Measurements from ENCODE around the gene PBX3. TPM values are rescaled to one million over a fixed set of nuclear protein-coding genes. Genes with fewer than 3 reads are reported as not detected.

PBX3 gene
- total and polyA plus RNA-seq, 2 donors (not counting 1 experiment from before 2014, with no cell fraction given) = 15.5 to 39.0 TPM

GRCh38 chr9:125885405-125886034 is 138.3 kb downstream of the PBX3 start:
- no peaks in the 10 kb centered on the region for H3K27me3 Mint-ChIP-seq
- WGBS (ENCODE audit: insufficient coverage) = 60% methylated on average over 1 of the region's 5 CpGs
- intact Hi-C loops (cut with micrococcal nuclease) = loop anchor here (5.0 kb wide), 2 partner anchors 63 to 138 kb away; partner anchors contain the start of gene PBX3

GRCh38 chr9:125886365-125886764 is 139.2 kb downstream of the PBX3 start:
- H3K4me1 Mint-ChIP-seq = peaks cover 25% of the 10 kb centered on the region
- no peak for ATAC-seq (ENCODE audit: low read depth)
- CTCF ChIA-PET = no interaction called here
- no peak for TF ChIP-seq EZH2 (IDR thresholded peaks at IDR 0.05; ENCODE audit: borderline replicate concordance, insufficient read depth, low read depth, low read length, poor library complexity, severe bottlenecking)
- TF ChIP-seq CTCF (IDR thresholded peaks at IDR 0.05) = no peak
- no peak overlapping the region for H2AFZ ChIP-seq (ENCODE audit: insufficient read depth, low read depth, low read length, poor library complexity, severe bottlenecking)
- H3K4me2 ChIP-seq (replicated peaks; ENCODE audit: low read depth, low read length, poor library complexity, severe bottlenecking) = no peak overlapping the region
- no peaks in the 10 kb centered on the region for H3K27me3 Mint-ChIP-seq
- H3K27ac ChIP-seq (ENCODE audit: low read length in 2 of 2) = no peak overlapping the region
- H3K27ac Mint-ChIP-seq = no peak overlapping the region
- H3K9ac ChIP-seq (ENCODE audit: low read length) = no peak overlapping the region
- intact Hi-C loops (cut with micrococcal nuclease) = loop anchor here (5.0 kb wide), 2 partner anchors 64 to 139 kb away; partner anchors contain the start of gene PBX3
- POLR2A ChIA-PET = no interaction called here
- no peaks in the 10 kb centered on the region for H3K9me3 ChIP-seq (ENCODE audit: control extremely low read depth in 1 of 3, control insufficient read depth in 2 of 3, insufficient read depth in 1 of 3, low read length in 2 of 3)
- H3K79me2 ChIP-seq (ENCODE audit: control insufficient read depth, insufficient read depth, low read length) = peaks cover 10% of the 10 kb centered on the region
- no CpG with 5 or more reads among the region's 3 CpGs for WGBS (ENCODE audit: insufficient coverage)
- H3K4me3 Mint-ChIP-seq = no peak overlapping the region
- peaks cover 0 to 13% (median 0%) of the 10 kb centered on the region in 4 experiments for H3K27me3 ChIP-seq (replicated peaks in 1 of 4; ENCODE audit: control extremely low read depth in 1 of 4, control insufficient read depth in 3 of 4, insufficient read depth in 4 of 4, low read length in 3 of 4)
- peaks cover 10 to 11% of the 10 kb centered on the region in 2 donors for H3K4me1 ChIP-seq (ENCODE audit: control insufficient read depth in 2 of 2, insufficient read depth in 2 of 2, low read length in 2 of 2)
- H3K4me3 ChIP-seq (ENCODE audit: control extremely low read depth in 1 of 5, extremely low read depth in 1 of 5, insufficient read depth in 1 of 5, low read depth in 2 of 5, low read length in 4 of 5) = no peak overlapping the region
- no peak for DNase-seq
- H3K9me3 Mint-ChIP-seq (ENCODE audit: insufficient read depth) = no peaks in the 10 kb centered on the region
- H4K20me1 ChIP-seq (ENCODE audit: control insufficient read depth, insufficient read depth, low read length, poor library complexity, severe bottlenecking) = peaks cover 13% of the 10 kb centered on the region
- no peaks in the 10 kb centered on the region for H3K36me3 ChIP-seq (replicated peaks in 1 of 2; ENCODE audit: control extremely low read depth in 1 of 2, control insufficient read depth in 1 of 2, extremely low read depth in 1 of 2, insufficient read depth in 2 of 2, low read length in 1 of 2)

More at GRCh38 chr9:125885405-125886034, 138.3 kb downstream of the PBX3 start:
- ChIA-PET CTCF (no interaction called here), POLR2A (no interaction called here)
- H4K20me1 ChIP-seq (ENCODE audit: control insufficient read depth, insufficient read depth, low read length, poor library complexity, severe bottlenecking) = peaks cover 8% of the 10 kb centered on the region
- H3K4me1 ChIP-seq (ENCODE audit: control insufficient read depth in 2 of 2, insufficient read depth in 2 of 2, low read length in 2 of 2) = peaks cover 10 to 11% of the 10 kb centered on the region in 2 donors
- H3K27me3 ChIP-seq (replicated peaks in 1 of 4; ENCODE audit: control extremely low read depth in 1 of 4, control insufficient read depth in 3 of 4, insufficient read depth in 4 of 4, low read length in 3 of 4) = peaks cover 0 to 12% (median 0%) of the 10 kb centered on the region in 4 experiments
- no peak overlapping the region for H3K4me3 Mint-ChIP-seq
- no peaks in the 10 kb centered on the region for H3K9me3 ChIP-seq (ENCODE audit: control extremely low read depth in 1 of 3, control insufficient read depth in 2 of 3, insufficient read depth in 1 of 3, low read length in 2 of 3)
- H3K4me2 ChIP-seq (replicated peaks; ENCODE audit: low read depth, low read length, poor library complexity, severe bottlenecking) = no peak overlapping the region
- H3K4me1 Mint-ChIP-seq = peaks cover 25% of the 10 kb centered on the region
- H3K9me3 Mint-ChIP-seq (ENCODE audit: insufficient read depth) = no peaks in the 10 kb centered on the region
- no peaks in the 10 kb centered on the region for H3K36me3 ChIP-seq (replicated peaks in 1 of 2; ENCODE audit: control extremely low read depth in 1 of 2, control insufficient read depth in 1 of 2, extremely low read depth in 1 of 2, insufficient read depth in 2 of 2, low read length in 1 of 2)
- ATAC-seq (ENCODE audit: low read depth) (no peak), DNase-seq (no peak)
- no peak overlapping the region for H3K27ac ChIP-seq (ENCODE audit: low read length in 2 of 2)
- no peak overlapping the region for H3K9ac ChIP-seq (ENCODE audit: low read length)
- TF ChIP-seq CTCF (IDR thresholded peaks at IDR 0.05) = no peak
- H3K27ac Mint-ChIP-seq = no peak overlapping the region
- peaks cover 7% of the 10 kb centered on the region for H3K79me2 ChIP-seq (ENCODE audit: control insufficient read depth, insufficient read depth, low read length)
- H2AFZ ChIP-seq (ENCODE audit: insufficient read depth, low read depth, low read length, poor library complexity, severe bottlenecking) = no peak overlapping the region
- H3K4me3 ChIP-seq (ENCODE audit: control extremely low read depth in 1 of 5, extremely low read depth in 1 of 5, insufficient read depth in 1 of 5, low read depth in 2 of 5, low read length in 4 of 5) = no peak overlapping the region

Data from B cell (primary cell).